ENCODE results near the gene KCNK5. TPM values are rescaled to one million over a fixed set of nuclear protein-coding genes. Genes with fewer than 3 reads are reported as not detected.

KCNK5 gene
- total RNA-seq, 1 donor from 2014 or later, result 10.9 TPM

- intact Hi-C loops (cut with micrococcal nuclease), result no loop called here
Measured at GRCh38 chr6:39199231-39199940, 29.9 kb downstream of the KCNK5 start.

GRCh38 chr6:39198528-39198927 lies 30.7 kb downstream of the KCNK5 start:
- intact Hi-C loops (cut with micrococcal nuclease), result no loop called here

GRCh38 chr6:39197922-39198500 lies 31.3 kb downstream of the KCNK5 start:
- intact Hi-C loops (cut with micrococcal nuclease), result no loop called here

DNA sequence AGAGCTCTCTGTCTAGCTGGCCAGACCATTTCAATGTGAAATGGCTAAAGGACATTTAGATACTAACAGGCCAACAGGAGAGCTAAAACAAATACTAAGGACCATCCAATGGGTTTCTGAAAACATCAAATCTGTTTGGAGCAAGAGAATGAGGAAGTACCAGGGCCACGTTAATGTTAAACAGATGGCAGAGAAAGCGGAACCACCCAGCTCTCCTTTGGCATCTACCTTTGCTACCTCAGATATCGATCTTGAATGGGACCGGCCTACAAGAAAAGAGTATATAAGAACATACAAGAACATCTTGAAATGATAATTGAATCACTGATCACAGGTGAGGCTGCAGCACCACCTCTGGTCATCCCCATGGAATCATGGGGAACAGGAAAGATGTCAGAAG lies 31.8 kb downstream of the KCNK5 start:
- intact Hi-C loops (cut with micrococcal nuclease), result no loop called here

DNA sequence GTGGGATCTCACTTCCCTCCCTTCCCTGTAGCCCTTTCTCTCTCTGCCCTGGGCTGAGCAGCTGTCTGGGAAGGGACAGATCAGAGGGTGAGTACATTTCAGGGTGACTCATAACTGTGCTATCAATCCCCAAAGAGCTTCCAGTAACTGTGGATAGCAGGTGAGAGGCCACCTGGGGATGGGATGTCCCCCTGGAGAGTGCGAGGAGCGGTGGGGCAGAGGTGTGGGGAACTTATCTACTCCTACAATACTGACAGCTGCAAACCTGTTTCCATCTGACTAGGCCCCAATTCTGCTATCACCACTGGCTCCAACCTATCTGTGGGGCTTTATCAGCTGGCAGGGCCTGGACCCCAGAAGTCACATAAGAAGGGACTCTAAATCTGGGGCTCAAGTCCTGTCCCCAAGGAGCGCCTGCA lies 32.6 kb downstream of the KCNK5 start:
- intact Hi-C loops (cut with micrococcal nuclease), result no loop called here

DNA sequence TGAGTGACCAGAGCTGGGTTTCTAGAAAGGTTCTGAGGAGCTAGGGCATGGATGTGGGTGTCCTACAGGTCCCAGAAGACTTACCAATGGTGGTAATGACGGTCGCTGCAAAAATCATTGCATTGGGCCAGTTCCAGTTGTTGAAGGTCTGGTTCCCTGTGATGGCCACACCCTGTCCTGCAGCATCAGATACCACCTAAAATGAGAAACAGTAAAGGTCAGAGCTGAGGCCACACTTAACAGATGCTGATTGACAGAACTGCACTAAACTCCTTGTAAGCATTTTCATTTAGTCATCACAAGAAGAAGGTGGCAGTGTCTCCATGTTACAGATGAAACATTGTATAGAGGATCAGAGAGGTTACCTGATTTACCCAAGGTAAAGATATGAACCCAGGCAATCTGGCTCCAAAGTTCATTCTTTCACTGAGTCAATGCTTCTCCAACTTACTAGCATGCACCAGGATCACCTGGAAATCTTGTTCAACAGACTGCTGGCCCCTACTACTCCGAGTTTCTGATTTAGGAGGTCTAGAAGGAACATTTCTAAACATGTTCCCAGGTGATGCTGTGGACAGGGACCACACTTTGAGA lies 33.4 kb downstream of the KCNK5 start:
- intact Hi-C loops (cut with micrococcal nuclease), result no loop called here

DNA sequence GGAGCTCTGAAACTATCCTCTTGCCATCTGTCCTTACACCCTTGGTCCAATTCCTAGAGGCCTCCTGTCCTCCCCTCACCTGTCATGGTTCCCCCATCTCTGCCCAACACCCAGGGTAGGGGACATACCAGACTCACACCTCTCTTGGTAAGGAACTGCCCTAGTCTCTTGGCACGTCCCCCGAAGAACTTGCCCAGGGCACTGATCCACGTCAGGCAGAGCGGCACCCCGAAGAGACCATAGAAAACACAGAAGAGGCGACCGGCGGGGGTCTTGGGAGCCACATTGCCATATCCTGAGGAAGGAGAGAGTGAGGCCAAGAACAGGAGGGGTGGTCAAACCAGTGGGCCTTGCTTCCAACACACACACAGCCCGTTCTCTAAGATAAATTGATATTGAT lies 34.8 kb downstream of the KCNK5 start:
- intact Hi-C loops (cut with micrococcal nuclease), result no loop called here

- intact Hi-C loops (cut with micrococcal nuclease), result no loop called here
Measured at GRCh38 chr6:39193201-39193791, 36.0 kb downstream of the KCNK5 start.

DNA sequence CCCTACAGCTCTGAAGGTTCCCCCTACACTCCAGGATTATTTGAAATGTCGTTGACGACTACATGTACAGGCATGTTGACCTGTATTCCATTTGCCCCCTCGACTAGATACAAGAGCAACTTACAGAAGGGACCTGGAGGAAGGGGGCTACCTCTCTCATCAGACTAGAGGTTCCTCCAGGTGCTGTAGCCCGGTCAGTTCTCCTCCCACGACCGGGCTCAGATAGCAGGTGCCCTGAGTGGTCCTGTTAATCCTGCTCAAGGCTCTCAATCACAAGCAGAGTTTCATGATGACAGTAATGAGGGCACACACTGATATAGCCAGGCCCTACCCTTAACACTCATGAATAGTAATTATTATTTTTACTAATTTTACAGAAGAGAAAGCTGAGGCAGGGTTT lies 36.5 kb downstream of the KCNK5 start:
- intact Hi-C loops (cut with micrococcal nuclease), result no loop called here

GRCh38 chr6:39191236-39191930 lies 37.9 kb downstream of the KCNK5 start:
- intact Hi-C loops (cut with micrococcal nuclease), result no loop called here

GRCh38 chr6:39190545-39191235 lies 38.6 kb downstream of the KCNK5 start:
- intact Hi-C loops (cut with micrococcal nuclease), result no loop called here

DNA sequence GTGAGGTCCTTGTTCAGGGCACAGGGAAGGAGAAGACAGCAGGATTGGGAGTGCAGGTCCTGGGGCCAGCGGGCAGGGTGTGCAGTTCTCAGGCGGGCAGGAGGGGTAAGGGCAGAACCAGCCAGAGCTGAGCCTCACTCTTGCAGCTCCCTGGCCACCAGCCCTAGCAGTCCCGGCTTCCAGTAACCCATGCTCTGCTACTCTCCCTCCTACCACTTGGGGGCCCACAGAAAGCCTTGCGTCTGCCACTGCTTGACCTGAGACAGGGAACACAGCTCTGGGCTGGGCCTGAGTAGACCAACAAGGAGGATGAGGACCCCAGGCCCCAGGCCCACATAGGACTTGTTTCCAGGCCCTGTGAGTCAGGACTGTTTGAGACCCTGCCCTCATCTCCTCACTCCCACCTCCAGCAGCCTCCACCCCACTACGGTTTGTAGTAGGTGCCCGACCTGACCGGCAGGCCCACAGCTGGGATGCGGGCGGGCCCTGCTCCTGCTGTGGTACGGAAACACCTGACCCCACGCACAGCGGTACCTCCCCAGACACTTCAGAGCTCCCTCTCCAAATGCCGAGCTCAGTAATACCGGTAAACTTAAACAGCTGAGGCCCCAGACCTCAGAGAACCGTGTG lies 39.2 kb downstream of the KCNK5 start:
- intact Hi-C loops (cut with micrococcal nuclease), result no loop called here

DNA sequence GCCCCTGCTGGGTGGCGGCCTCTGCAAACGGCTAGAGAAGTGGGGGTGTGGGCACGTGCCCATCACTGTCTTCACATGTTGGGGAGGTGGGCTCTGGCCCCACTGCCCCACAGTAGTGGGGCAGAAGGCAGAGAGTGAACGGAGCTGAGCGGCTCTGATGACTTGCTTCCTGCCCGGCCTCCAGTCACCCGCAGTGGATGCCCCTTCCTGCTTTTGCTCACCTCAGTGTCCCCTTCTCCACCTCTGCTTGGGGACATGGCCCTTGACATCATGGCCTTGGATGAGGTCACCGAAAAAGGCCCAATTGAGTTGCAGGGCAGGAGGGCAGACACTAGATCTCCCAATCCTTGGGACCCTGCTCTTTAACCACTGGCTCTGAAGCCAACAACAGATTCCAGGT lies 40.1 kb downstream of the KCNK5 start:
- intact Hi-C loops (cut with micrococcal nuclease), result no loop called here

GRCh38 chr6:39188571-39188970 lies 40.7 kb downstream of the KCNK5 start:
- intact Hi-C loops (cut with micrococcal nuclease), result no loop called here

DNA sequence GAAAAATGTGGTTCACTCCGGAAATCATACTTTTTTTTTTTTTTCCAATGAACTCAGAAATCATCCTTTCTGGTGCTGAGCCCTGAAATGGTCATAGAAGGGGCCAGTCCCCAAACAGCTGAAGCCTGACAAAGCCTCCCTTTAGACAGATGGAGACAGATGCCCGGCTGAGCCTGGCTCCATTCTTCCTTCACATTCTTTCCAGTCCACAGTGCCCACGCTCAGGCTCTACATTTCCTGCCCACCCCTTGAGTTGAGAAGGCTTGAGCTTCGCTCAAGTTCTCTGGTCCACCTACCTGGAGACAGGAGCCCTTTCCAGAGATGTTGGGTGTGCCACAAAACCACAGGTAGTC lies 41.2 kb downstream of the KCNK5 start:
- intact Hi-C loops (cut with micrococcal nuclease), result no loop called here

DNA sequence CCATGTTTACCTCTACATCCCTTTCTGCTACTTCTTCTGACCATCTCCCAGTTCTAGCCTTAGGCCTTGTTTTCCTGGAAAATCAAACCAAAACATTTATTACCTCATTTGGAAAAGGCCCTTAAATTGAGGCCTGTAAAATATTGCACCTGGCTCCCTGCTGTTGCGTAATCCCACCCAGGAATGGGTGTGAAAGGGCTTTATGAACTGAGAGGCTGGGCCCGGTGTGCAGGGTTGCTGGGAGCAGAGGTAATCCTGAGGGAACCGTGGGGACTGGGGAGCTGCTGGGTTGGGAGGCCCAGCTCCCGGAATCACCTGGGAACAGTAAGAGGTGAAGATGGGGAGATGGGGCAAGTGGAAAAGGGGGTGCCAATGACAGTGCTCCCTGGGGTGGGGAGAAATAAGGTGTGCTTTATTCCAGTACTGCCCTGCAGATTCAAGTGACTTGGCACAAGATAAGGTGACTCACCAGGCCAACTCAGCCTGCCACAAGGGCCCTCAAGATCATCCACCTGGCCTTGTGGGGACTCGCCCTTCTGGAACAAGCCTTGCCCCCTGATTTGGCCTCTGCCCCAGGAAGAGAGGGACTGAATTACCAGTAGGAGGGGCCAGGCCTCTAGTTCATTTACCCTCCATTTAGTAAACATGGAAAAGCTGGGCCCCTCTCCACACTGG lies 44.2 kb downstream of the KCNK5 start:
- intact Hi-C loops (cut with micrococcal nuclease), result no loop called here

GRCh38 chr6:39182604-39183003 lies 46.7 kb downstream of the KCNK5 start:
- intact Hi-C loops (cut with micrococcal nuclease), result no loop called here

DNA sequence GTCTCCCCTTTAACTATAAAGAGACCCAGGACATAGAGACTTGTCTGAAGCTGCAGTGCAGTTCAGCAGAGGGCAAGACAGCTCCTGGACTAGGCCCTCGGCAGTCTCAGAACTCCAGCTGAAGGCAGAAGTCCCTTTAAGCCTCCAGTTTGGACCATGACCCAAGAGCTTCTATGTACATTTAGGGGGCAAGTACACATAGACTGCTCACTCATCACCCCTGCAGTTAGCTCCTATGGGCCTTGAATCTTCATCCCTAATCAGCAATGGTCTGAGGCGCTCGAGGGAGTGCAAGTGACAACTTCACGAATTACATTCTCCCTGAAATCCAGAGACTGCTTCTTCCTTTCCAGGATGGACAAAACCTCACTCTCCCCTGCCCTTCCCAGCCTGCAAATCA lies 47.4 kb downstream of the KCNK5 start:
- intact Hi-C loops (cut with micrococcal nuclease), result no loop called here

DNA sequence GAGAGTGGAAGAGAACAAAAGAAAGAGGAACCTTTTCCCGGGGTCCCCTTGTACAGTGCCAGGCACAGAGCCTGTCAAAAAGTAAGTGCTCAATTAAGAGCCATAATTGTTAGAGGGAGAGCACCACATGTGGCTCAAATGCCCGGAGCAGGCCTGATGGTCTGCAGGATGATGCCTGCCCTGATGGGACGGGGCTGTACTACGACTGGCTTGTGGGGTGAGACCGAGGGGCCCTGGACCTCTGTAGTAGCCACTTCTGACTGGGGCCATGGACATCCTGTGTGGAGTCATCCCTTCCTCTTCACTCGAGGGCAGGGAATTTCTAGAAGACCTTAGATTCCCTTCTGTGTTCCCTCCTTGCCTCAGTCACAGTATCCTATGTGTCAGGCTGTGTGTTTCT lies 47.9 kb downstream of the KCNK5 start:
- intact Hi-C loops (cut with micrococcal nuclease), result no loop called here

GRCh38 chr6:39178804-39179203 lies 50.5 kb downstream of the KCNK5 start:
- intact Hi-C loops (cut with micrococcal nuclease), result no loop called here
